ENCODE data around the gene DNER.

DNER gene

GRCh38 chr2:229691631-229692030 is 22.7 kb downstream of the DNER start:
- TF ChIP-seq CTCF (IDR thresholded peaks at IDR 0.05; ENCODE audit: poor library complexity, severe bottlenecking) = no peak
- Histone ChIP-seq H3K4me1 (ENCODE audit: insufficient read depth, poor library complexity, severe bottlenecking) (no peaks in the 10 kb centered on the region), H3K36me3 (ENCODE audit: low read depth) (no peaks in the 10 kb centered on the region), H3K4me3 (ENCODE audit: severe bottlenecking) (no peak overlapping the region), H3K9me3 (ENCODE audit: severe bottlenecking) (no peaks in the 10 kb centered on the region), H3K27me3 (ENCODE audit: insufficient read depth, poor library complexity, severe bottlenecking) (no peaks in the 10 kb centered on the region), H3K27ac (ENCODE audit: poor library complexity, severe bottlenecking) (no peak overlapping the region)
- DNase-seq (ENCODE audit: low spot score) (no peak), ATAC-seq (ENCODE audit: low read depth) (no peak)

GRCh38 chr2:229689307-229689839 is 25.0 kb downstream of the DNER start:
- Histone ChIP-seq H3K4me3 (ENCODE audit: severe bottlenecking) (no peak overlapping the region), H3K9me3 (ENCODE audit: severe bottlenecking) (no peaks in the 10 kb centered on the region), H3K27me3 (ENCODE audit: insufficient read depth, poor library complexity, severe bottlenecking) (no peaks in the 10 kb centered on the region), H3K4me1 (ENCODE audit: insufficient read depth, poor library complexity, severe bottlenecking) (no peaks in the 10 kb centered on the region), H3K36me3 (ENCODE audit: low read depth) (no peaks in the 10 kb centered on the region), H3K27ac (ENCODE audit: poor library complexity, severe bottlenecking) (no peak overlapping the region)
- no peak for TF ChIP-seq CTCF (IDR thresholded peaks at IDR 0.05; ENCODE audit: poor library complexity, severe bottlenecking)
- DNase-seq (ENCODE audit: low spot score) (no peak), ATAC-seq (ENCODE audit: low read depth) (no peak)

- Histone ChIP-seq H3K4me1 (ENCODE audit: insufficient read depth, poor library complexity, severe bottlenecking) (no peaks in the 10 kb centered on the region), H3K36me3 (ENCODE audit: low read depth) (no peaks in the 10 kb centered on the region), H3K27ac (ENCODE audit: poor library complexity, severe bottlenecking) (no peak overlapping the region), H3K27me3 (ENCODE audit: insufficient read depth, poor library complexity, severe bottlenecking) (no peaks in the 10 kb centered on the region), H3K9me3 (ENCODE audit: severe bottlenecking) (no peaks in the 10 kb centered on the region), H3K4me3 (ENCODE audit: severe bottlenecking) (no peak overlapping the region)
- TF ChIP-seq CTCF (IDR thresholded peaks at IDR 0.05; ENCODE audit: poor library complexity, severe bottlenecking) = no peak
- no peak for DNase-seq (ENCODE audit: low spot score)
- no peak for ATAC-seq (ENCODE audit: low read depth)
These were observed 26.2 kb downstream of the DNER start for GRCh38 chr2:229688141-229688540.

- ATAC-seq (ENCODE audit: low read depth) (no peak), DNase-seq (ENCODE audit: low spot score) (no peak)
- Histone ChIP-seq H3K27ac (ENCODE audit: poor library complexity, severe bottlenecking) (no peak overlapping the region), H3K9me3 (ENCODE audit: severe bottlenecking) (no peaks in the 10 kb centered on the region), H3K4me3 (ENCODE audit: severe bottlenecking) (no peak overlapping the region), H3K27me3 (ENCODE audit: insufficient read depth, poor library complexity, severe bottlenecking) (no peaks in the 10 kb centered on the region), H3K4me1 (ENCODE audit: insufficient read depth, poor library complexity, severe bottlenecking) (no peaks in the 10 kb centered on the region), H3K36me3 (ENCODE audit: low read depth) (no peaks in the 10 kb centered on the region)
- TF ChIP-seq CTCF (IDR thresholded peaks at IDR 0.05; ENCODE audit: poor library complexity, severe bottlenecking) = no peak
These were observed 28.0 kb downstream of the DNER start for GRCh38 chr2:229686122-229686919.

Data from RWPE2 (cell line).